HG03139 (cell line): ENCODE measurements around the gene DKKL1.

Source experiments
- ATAC-seq: cut with Tn5 transposase; IDR thresholded peaks from one replicate; pipeline ENCODE4 v1.9.1; 2021; ENCODE audit not compliant: unreplicated experiment

The DKKL1 gene

DNA sequence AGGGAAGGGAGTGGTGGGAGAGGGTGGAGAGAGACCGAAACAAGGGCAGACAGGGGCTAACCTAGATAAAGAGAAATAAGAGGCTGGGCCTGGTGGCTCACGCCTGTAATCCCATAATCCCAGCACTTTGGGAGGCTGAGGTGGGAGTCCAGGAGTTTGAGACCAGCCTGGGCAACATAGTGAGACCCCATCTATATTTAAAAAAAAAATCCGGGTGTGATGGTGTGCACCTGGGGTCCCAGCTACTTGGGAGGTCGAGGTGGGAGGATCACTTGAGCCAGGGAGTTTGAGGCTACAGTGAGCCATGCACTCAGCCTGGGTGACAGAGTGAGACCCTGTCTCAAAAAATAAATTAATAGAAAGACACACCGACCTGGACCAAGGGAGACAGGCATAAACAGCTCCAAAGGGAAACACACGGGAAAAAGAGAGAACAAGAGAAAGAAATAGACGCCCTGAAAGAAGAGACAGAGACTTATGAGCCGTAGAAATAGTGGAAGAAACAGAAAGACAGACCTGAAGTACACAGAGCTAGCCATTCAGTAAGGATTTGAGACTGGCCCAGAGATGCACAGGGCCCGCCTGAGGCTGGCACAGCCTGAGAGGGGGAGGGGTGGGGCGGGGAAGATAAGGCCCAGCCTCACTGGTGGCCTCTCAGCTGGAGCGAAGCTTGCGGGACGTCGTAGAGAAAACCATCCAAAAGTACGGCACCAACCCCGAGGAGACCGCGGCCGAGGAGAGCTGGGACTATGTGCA is 26.2 kb upstream of the DKKL1 start:
- ATAC-seq = no peak

DNA sequence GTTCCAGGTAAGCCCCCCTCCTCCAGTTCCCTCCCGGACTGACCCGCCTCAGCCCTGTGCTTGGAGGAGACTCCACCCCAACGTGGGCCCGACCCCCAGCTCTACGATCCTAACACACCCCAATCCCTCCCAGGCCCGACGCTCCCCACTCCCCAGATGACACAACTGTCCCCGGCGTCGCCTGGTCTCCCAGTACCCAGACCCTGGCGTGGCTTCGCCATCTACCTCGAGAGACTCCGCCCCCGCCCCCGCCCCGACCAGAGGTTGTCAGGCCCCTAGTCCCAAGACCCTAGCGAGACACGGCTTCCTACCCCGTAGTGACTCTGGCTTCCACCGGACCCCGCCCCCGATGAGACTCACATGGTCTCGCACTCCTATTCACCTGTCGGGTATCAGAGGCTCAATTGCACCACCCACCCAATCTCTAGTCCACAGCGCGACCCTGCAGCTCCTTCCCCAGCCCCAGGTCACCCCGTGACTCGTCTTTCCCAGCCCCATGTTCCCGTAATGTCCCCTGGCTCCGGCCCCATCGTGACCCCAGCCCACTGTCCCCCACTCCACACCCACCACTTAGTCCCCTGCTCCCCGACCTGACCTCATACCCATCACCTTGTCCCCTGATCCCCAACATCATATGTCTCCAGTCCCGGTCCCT is 25.5 kb upstream of the DKKL1 start:
- ATAC-seq = no peak

- ATAC-seq = no peak
Observed at GRCh38 chr19:49338691-49339300, 24.9 kb upstream of the DKKL1 start.

- no peak for ATAC-seq
Observed at GRCh38 chr19:49339301-49340068, 24.2 kb upstream of the DKKL1 start.

GRCh38 chr19:49340069-49340864 is 23.4 kb upstream of the DKKL1 start:
- no peak for ATAC-seq

DNA sequence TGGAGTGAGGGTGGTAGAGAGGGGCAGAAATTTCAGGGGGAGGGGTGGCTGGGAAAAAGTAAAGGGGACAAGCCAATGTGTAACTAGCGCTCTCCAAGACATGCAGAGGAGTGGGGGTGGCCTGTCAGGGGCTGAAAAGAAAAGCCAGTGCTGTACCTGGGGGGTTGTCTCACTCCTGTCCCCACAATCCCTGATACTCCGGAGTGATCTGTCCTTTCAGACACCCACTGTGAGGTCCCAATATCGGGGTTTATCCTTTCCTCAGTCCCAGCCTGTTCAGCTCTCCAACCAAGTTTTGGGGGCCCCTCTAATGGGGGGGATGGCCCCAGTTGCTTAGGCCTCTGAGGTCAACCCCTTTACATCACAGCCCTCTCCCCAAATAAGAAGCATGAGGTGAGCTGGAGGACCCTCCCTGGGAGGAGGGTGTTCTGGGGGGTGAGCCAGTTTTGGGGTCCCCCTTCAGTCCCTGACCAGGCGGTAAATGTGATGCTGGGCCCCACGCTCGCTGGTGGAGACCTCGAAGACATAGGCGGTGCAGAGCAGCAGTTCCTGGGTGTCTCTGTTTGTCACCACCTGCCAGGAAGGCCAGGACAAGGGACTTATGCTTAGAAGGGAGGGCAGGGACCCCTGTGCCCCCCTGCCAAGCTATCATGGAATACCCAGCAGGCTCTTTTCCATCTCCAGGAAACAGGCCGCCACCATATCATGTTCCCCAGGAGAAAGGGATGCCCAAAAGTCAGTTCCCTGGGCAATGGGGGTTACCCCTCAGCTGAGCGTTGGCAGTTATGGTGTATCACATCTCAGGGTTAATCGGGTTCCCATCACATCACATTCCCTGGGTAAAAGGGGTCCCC is 22.6 kb upstream of the DKKL1 start:
- no peak for ATAC-seq

DNA sequence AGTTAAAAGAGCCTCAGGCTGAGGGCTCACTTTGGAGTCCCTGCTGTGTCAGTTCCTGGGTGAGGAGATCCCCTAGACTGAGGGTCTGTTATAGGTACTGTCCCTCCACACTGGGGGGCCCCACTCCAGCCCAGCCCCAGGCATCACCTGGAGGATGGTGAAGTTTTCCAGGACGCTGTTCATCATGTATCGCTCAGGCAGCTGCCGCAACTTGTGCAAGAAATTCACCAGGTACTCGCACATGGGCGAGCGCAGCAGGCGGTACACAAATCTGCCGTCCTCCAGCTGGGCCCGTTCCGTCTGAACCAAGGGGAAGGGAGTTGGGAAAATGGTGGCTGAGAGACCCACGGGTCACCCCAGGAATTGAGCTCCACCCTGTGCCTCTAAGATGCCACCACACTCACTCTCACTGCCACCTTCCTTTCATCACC is 21.4 kb upstream of the DKKL1 start:
- no peak for ATAC-seq

DNA sequence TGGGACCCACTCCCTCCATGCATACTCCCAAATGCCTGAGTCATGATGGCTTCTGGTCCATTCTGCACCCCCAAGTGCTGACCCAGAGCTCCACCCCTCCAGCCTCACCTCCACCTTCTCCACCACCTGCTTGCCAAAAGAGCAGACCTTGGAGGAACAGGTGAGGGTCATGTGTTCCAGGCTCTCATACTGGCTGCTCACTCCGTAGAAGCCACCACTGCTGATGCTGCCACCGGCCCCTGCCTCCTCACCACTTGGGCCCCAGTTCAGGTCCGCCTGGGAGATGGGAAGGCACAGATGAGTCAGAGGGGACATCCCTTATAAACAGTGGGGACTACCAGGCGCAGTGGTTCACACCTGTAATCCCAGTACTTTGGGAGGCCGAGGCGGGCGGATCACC is 20.6 kb upstream of the DKKL1 start:
- no peak for ATAC-seq

- no peak for ATAC-seq
Observed at GRCh38 chr19:49344505-49345423, 18.9 kb upstream of the DKKL1 start.

- no peak for ATAC-seq
Observed at GRCh38 chr19:49347191-49347590, 16.5 kb upstream of the DKKL1 start.

GRCh38 chr19:49347835-49348234 is 15.8 kb upstream of the DKKL1 start:
- ATAC-seq = no peak

DNA sequence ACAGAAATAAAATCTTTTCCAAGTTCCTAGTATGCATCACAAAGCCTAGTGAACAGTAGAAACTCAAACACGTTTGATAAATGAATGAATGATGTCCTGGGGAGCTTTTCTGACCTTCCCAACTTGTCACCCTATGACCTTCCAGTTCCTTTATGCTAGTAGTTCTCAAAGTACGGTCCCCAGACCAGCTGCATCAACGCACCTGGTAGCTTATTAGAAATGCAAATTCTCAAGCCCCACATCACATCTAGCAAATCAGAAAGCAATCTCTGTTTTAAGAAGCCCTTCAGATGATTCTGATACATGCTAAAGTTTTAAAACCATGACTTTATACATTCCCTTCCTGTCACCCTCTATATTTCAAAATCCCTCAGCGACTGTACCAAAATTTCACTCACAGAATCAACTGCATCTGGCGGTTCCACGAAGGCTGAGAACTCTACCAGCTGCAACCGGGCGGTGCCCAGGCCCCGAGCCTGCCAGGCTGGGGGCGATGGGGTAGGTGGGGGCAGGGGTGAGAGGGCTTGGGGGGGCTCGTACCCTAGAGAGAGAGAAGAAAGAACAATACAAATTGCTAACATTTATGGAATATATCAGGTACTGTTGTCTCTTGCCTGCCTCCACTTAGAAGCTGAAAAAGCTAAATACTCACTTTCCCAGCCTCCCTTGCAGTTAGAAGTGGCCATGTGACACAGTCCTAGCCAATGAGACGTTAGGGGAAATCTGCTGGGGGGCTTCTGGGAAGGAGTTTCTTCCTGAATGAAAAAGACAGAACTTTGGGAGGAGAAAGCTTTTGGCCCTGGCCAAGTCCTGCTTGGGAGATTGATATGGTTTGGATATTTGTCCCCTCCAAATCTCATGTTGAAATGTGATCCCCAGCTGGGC is 15.1 kb upstream of the DKKL1 start:
- ATAC-seq = no peak

DNA sequence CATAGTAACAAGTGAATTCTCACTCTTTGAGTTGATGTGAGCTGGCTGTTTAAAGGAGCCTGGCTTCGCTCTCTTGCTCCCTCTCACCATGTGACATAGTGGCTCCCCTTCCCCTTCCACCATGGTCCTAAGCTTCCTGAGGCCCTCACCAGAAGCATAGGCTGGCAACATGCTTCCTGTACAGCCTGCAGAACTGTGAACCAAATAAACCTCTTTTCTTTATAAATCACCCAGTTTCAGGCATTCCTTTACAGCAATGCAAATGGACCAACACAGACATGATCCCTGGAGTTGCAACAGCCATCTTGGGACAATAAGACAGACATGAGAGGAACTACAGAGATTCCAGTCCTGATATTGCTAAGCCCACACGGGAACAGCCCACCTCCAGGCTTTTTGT is 14.1 kb upstream of the DKKL1 start:
- ATAC-seq = no peak

DNA sequence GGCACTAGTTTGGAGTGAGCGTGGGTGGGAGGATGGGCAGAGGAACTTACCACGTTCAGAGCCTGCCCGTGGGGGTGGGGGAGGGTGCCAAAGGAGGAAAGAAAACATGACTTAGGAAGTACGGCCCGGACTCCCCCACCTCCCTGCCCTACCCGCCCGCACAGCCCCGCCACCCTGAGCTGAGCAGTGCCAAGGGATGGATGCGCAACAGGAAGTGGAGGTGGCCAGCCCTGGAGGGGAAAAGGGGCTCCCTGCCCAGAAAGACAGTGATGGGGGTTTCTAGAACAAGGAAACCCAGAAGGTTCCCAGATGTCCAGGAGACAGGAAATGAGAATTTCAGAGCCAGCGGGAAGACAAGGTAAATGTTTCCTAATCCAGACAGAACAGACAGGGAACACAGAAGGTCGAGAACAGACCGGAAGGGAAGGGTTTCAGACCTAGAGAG is 7.7 kb upstream of the DKKL1 start:
- no peak for ATAC-seq

- ATAC-seq = no peak
Observed at GRCh38 chr19:49356382-49356781, 7.3 kb upstream of the DKKL1 start.

DNA sequence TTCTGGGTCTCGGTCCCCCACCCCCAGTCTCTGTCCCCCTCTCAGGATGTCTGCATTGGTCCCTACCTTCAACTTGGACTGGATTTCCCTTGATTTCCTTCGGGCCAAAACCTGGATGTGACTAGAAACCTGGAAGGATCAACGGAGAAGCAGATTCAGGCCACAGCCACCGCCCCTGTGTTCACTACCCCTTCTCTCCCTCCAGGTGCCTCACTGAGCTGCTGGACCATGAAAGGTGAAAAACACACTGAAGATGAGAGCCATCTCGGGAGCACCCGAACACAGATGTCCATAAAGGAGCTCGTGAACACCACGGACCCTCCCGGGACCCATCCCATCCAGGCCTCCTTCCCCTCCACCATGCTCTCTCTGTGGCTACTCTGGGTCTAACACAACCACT is 6.5 kb upstream of the DKKL1 start:
- ATAC-seq = no peak
